Measurements from ENCODE around the gene ICA1.
A peak's percentile ranks its signal among the peaks of the same experiment; 100 is the strongest.
"Not testable (repeated sequence)": the region's sequence is repeated elsewhere in the genome, so short reads cannot be mapped to it uniquely, and the experiment has no call there.

The ICA1 gene

GRCh38 chr7:8260871-8261694 lies 884 bp downstream of the ICA1 start:
- DNase-seq (peak; percentile 30), ATAC-seq (no peak)

GRCh38 chr7:8259586-8260222 lies 2.3 kb downstream of the ICA1 start:
- ATAC-seq, result no peak
- DNase-seq, result no peak

GRCh38 chr7:8258734-8259133 lies 3.2 kb downstream of the ICA1 start:
- no peak for ATAC-seq
- DNase-seq, result no peak

GRCh38 chr7:8258166-8258565 lies 3.8 kb downstream of the ICA1 start:
- ATAC-seq (no peak), DNase-seq (no peak)

- DNase-seq (no peak), ATAC-seq (no peak)
Measured at GRCh38 chr7:8255680-8256655, 6.0 kb downstream of the ICA1 start.

GRCh38 chr7:8254667-8255066 lies 7.3 kb downstream of the ICA1 start:
- ATAC-seq (no peak), DNase-seq (no peak)

DNA sequence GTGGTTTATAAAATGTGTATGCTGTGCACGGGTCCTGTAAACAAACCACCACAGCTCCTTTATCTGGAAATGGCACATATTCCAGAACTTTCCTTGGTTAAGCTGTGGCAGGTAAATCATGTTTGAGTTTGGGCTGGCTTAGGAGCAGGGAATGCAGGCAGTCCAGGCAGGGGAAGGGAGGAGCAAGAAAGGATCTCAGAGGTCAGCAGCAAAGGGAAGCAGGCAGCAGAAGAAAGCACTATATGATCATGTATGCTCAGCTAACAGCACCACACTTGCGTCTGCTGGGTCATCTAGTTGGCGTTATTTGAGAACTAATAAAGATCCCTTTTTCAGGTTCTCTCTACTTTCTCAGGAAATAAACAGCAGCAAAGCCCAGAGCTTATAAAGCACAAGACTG lies 7.8 kb downstream of the ICA1 start:
- DNase-seq (no peak), ATAC-seq (no peak)

GRCh38 chr7:8251195-8251594 lies 10.8 kb downstream of the ICA1 start:
- no peak for ATAC-seq
- DNase-seq, result no peak

GRCh38 chr7:8250547-8250946 lies 11.4 kb downstream of the ICA1 start:
- no peak for ATAC-seq

GRCh38 chr7:8249121-8249520 lies 12.8 kb downstream of the ICA1 start:
- ATAC-seq, result peak; percentile 66

More at GRCh38 chr7:8250547-8250946, 11.4 kb downstream of the ICA1 start:
- no peak for DNase-seq

GRCh38 chr7:8246020-8246419 lies 15.9 kb downstream of the ICA1 start:
- DNase-seq (no peak), ATAC-seq (no peak)

More at GRCh38 chr7:8249121-8249520, 12.8 kb downstream of the ICA1 start:
- peak; percentile 21 for DNase-seq

- not testable (repeated sequence) for ATAC-seq
Measured at GRCh38 chr7:8245032-8245431, 16.9 kb downstream of the ICA1 start.

GRCh38 chr7:8243059-8243458 lies 18.9 kb downstream of the ICA1 start:
- not testable (repeated sequence) for ATAC-seq, DNase-seq

More at GRCh38 chr7:8245032-8245431, 16.9 kb downstream of the ICA1 start:
- not testable (repeated sequence) for DNase-seq

GRCh38 chr7:8239702-8240362 lies 22.1 kb downstream of the ICA1 start:
- DNase-seq, ATAC-seq: not testable (repeated sequence)

GRCh38 chr7:8236780-8237407 lies 25.1 kb downstream of the ICA1 start:
- no peak for DNase-seq
- ATAC-seq, result no peak

- ATAC-seq, result peak; percentile 81
- no peak for DNase-seq
Measured at GRCh38 chr7:8232999-8233847, 28.7 kb downstream of the ICA1 start.

- DNase-seq (no peak), ATAC-seq (no peak)
Measured at GRCh38 chr7:8229927-8230326, 32.0 kb downstream of the ICA1 start.

DNA sequence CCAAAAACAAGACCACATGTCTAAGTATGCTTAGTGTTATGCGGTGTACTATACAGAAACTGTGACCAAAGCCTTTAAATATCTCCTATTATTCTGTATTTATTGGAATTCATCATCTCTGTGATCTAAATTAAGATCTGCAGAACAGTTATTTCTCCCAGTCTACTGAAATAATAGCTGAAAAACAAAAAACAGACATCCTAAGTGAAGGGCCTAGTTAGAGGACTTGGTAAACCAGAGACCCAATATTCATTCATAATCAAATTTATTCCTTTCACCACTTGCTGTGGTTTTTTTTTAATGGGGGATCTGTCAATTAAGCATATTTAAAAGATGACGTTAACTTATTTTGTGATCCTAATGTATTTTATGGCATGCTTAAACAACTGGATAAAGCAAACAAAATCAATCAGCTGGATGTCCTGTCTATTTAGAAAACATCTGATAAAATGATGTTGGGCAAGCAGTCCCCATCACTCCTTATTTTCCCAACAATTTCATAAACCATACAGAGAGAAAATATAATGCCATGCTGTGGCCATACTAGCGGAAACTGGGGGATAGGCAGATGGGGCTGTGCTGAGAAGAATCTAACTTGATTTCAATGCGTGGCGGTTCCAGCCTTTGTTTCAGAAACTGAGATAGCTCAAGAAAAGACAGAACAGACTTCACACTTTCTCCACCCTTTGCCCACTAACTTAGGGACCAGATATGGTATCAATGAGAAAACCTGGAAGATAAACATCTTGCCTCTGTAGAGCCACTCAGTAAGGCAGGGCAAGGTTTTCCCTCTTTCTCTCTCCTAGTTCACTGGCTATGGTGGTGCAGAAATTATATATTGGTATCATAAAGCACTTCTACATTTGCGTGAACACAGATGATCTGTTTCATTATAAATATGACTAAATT lies 32.9 kb downstream of the ICA1 start:
- DNase-seq (no peak), ATAC-seq (no peak)

DNA sequence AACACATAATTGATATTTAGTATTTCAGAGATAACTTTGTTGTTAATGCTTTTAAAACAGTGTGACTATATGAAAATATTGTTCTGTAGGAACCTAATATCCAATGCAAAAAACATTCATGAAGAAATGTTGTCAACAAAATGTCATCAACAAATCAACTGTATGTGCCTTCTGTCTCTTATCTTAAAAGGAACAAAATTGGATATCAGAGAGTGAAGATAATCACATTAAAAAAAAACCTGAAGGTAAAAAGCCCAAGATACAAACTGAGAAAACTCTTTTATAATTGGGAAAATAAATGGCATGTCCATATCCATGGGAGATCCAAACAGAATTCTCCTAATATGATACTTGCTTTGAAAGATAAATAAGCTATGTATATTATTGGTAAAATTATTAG lies 33.9 kb downstream of the ICA1 start:
- DNase-seq (no peak), ATAC-seq (no peak)

Measured in stimulated activated naive CD8-positive, alpha-beta T cell treated with anti-CD3 and anti-CD28 coated beads, Interleukin-15, Interleukin-2, amounts not matched to agents 100 U/mL and 50 U/mL, for 24 hours (primary cell).